Astrocyte of the cerebellum (primary cell): Measurements from ENCODE around the gene ZG16.

ENCODE experiments used
- DNase-seq: peaks from one replicate; pipeline ENCODE4 v3.0.0-alpha.2; 2011; ENCODE audit warnings: low read depth
- H3K4me3 ChIP-seq: 2 replicates; pipeline ENCODE4 v1.5.1; 2011; ENCODE audit warnings: mild to moderate bottlenecking, low read depth, low read length, moderate library complexity
- in situ Hi-C: cut with HindIII; loops from 2 replicates; pipeline ENCODE4 v1.10.0; 2017; ENCODE audit warnings: low sequenced_read_pairs
- TF ChIP-seq, protein P1 (sequence below): IDR thresholded peaks from 2 replicates; pipeline ENCODE4 v1.5.1; 2012; ENCODE audit warnings: low read length, low read depth, moderate library complexity, mild to moderate bottlenecking; ENCODE audit errors: missing control alignments

Gene ZG16

DNA sequence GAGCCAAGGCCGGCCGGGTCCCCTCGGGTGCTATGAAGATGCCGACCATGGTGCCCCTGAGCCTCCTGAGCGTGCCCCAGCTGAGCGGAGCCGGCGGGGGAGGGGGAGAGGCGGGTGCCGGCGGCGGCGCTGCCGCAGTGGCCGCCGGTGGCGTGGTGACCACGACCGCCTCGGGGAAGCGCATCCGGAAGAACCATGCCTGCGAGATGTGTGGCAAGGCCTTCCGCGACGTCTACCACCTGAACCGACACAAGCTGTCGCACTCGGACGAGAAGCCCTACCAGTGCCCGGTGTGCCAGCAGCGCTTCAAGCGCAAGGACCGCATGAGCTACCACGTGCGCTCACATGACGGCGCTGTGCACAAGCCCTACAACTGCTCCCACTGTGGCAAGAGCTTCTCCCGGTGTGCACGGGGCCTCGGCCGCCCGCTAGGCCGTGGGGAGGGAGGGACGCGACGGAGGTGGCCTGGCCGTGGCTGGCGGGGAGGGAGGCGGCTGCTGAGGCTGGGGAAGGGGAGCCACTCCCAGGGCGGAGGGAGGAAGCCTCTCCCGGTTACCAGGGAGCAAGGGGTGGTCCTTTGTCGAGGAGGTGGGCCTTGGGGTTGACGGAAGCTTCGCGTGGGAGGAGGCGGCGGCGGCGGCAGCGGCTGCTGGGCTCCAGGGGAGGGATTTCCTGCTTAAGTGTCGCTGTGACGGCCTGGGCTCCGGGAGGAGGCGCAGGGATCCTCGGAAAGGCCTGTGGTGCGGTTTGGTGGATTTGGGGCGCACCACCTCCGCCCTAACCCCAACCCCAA, 29.6 kb downstream of the ZG16 start:
- H3K4me3 ChIP-seq = peak overlapping the region; percentile 57
- TF ChIP-seq, protein P1, sequence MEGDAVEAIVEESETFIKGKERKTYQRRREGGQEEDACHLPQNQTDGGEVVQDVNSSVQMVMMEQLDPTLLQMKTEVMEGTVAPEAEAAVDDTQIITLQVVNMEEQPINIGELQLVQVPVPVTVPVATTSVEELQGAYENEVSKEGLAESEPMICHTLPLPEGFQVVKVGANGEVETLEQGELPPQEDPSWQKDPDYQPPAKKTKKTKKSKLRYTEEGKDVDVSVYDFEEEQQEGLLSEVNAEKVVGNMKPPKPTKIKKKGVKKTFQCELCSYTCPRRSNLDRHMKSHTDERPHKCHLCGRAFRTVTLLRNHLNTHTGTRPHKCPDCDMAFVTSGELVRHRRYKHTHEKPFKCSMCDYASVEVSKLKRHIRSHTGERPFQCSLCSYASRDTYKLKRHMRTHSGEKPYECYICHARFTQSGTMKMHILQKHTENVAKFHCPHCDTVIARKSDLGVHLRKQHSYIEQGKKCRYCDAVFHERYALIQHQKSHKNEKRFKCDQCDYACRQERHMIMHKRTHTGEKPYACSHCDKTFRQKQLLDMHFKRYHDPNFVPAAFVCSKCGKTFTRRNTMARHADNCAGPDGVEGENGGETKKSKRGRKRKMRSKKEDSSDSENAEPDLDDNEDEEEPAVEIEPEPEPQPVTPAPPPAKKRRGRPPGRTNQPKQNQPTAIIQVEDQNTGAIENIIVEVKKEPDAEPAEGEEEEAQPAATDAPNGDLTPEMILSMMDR = peak; percentile 65
- in situ Hi-C loops = no loop called here
- peak; percentile 73 for DNase-seq

DNA sequence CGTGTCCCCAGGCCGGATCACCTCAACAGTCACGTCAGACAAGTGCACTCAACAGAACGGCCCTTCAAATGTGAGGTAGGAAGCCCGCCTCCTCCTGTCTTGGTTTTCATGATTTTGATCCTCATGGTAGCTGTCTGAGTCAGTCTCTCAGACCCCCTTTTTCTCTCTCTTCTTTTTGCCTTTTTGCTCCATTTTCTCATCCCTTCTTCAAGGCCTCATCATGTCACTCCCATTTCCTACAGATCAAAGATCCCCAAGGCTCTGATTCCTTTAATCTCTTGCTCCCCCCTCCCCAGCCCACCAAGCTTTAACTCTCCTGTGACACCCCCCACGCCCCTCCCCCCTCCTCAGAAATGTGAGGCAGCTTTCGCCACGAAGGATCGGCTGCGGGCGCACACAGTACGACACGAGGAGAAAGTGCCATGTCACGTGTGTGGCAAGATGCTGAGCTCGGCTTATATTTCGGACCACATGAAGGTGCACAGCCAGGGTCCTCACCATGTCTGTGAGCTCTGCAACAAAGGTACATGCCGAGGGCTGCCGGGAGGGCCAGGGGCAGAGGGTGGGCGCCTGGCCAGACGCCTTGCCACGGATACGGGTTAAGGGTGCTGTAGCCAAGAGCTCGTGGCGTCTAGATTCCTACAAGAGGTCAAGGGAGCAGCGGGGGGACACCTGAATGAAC, 30.3 kb downstream of the ZG16 start:
- H3K4me3 ChIP-seq = peak overlapping the region; percentile 57
- in situ Hi-C loops = no loop called here
- TF ChIP-seq, protein P1 = no peak
- DNase-seq = no peak

DNA sequence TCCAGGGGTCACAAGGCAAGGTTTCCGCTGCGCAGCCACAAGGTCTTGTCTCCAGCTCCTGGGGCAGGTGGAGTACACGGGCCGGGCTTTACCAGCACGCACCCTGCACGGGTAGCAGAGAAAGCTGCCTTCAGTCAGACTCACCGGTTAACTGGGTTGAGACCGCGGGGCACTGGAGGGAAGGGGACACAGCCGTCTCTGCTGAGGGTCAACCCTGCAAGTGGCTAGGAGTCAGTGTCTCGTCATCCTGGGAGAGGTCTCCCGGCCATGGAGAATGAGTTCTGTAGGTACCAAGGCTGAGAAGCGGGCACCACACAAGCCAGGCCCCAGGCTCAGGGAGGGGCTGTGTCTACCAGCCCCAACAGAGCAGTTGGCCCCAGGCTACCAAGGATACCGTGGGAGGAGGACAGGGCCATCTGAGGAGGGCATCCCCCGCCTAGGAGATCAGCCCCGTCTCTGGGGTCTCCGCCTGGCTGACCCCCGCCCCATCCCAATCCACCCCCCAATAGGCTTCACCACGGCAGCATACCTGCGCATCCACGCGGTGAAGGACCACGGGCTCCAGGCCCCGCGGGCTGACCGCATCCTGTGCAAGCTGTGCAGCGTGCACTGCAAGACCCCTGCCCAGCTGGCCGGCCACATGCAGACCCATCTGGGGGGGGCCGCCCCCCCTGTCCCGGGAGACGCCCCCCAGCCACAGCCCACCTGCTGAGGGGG, 31.1 kb downstream of the ZG16 start:
- TF ChIP-seq, protein P1 = no peak
- in situ Hi-C loops = no loop called here
- H3K4me3 ChIP-seq = peak overlapping the region; percentile 57
- DNase-seq = no peak

DNA sequence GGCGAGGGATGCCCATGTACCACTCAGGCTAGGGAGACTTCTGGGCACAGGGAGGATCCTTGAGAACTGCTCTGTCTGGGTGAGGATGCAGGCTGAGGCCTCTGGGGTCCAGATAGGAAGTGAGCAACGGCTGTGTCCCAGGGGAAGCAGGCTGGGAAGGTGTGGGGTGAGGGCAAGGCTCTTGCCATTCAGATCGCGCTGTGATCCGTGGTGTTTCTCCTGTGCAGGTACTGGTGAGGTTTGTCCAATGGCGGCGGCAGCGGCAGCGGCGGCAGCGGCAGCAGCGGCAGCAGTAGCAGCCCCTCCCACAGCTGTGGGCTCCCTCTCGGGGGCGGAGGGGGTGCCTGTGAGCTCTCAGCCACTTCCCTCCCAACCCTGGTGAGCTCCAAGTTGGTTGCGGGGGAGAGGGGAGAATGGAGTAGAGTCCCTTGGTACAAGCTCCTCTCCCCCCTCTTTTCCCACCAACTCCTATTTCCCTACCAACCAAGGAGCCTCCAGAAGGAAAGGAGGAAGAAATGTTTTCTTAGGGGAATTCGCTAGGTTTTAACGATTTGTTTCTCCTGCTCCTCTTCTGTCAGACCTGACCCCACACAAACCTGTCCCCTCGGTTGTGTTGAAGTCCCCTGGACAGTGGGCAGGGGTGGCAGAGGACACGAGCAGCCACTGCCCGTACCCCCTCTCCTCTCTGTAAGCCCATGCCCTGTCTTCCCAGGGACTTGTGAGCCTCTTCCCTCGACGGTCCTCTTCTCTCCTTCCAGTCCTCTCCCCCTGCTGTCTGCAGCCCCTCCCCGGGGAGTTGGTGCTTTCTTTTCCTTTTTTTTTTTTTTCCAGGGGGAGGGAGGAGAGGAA, 32.0 kb downstream of the ZG16 start:
- DNase-seq = no peak
- TF ChIP-seq, protein P1 = no peak
- peak overlapping the region; percentile 12 for H3K4me3 ChIP-seq
- in situ Hi-C loops = no loop called here

DNA sequence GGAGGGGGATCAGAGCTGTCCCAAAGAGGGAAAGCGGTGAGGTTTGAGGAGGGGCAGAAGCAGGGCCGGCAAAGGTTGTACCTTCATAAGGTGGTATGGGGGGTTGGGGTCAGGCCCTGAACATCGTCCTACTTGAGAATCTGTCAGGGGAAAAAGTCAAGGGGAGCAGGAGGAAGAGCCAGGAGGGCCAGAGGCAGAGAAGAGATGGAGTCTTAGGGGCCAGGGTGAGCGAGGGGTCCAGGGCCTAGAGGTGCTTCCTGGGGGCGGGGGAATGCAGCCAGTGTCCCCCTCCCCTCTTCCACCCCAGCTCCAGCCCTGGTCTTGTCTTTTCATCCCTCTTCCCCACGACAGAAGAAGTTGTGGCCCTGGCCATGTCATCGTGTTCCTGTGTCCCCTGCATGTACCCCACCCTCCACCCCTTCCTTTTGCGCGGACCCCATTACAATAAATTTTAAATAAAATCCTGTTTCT, 32.7 kb downstream of the ZG16 start:
- DNase-seq = no peak
- in situ Hi-C loops = no loop called here
- H3K4me3 ChIP-seq = no peak overlapping the region
- TF ChIP-seq, protein P1 = no peak
